HEK293T (cell line): ENCODE data around the gene ATIC.

Source experiments
- CTCF ChIA-PET: fragments of 350-600 bp; formaldehyde crosslinking; extraction: SDS; loops from one replicate; lab custom pipeline; 2021; ENCODE audit warnings: antibody characterized with exemption, inconsistent platforms; lab: Yijun Ruan, JAX
- POLR2A ChIA-PET: fragments of 350-600 bp; formaldehyde crosslinking; extraction: SDS; loops from one replicate; lab custom pipeline; 2020; ENCODE audit warnings: antibody characterized with exemption, inconsistent platforms; lab: Yijun Ruan, JAX
- DNase-seq: peaks from one replicate; pipeline ENCODE4 v3.0.0; 2012; ENCODE audit warnings: mixed read lengths; ENCODE audit errors: extremely low spot score
- ARNT ChIP-seq: fragments of 450-650 bp; IDR thresholded peaks from 2 replicates; pipeline ENCODE4 v1.6.1; 2017; ENCODE audit warnings: mild to moderate bottlenecking
- BHLHE40 ChIP-seq: fragments of 450-650 bp; IDR thresholded peaks from 2 replicates; pipeline ENCODE4 v1.6.1; 2016; ENCODE audit warnings: mild to moderate bottlenecking, moderate library complexity, borderline replicate concordance
- CTBP1 ChIP-seq: fragments of 450-650 bp; IDR thresholded peaks from 2 replicates; pipeline ENCODE4 v1.6.1; 2016; ENCODE audit warnings: borderline replicate concordance
- ELF4 ChIP-seq: fragments of 450-650 bp; IDR thresholded peaks from 2 replicates; pipeline ENCODE4 v1.6.1; 2017; ENCODE audit warnings: antibody characterized with exemption
- FOXA1 ChIP-seq: fragments of 450-650 bp; IDR thresholded peaks from 2 replicates; pipeline ENCODE4 v1.6.1; 2016; ENCODE audit warnings: mild to moderate bottlenecking
- FOXK2 ChIP-seq: fragments of 450-650 bp; IDR thresholded peaks from 2 replicates; pipeline ENCODE4 v1.6.1; 2016; ENCODE audit warnings: mild to moderate bottlenecking
- FOXM1 ChIP-seq: fragments of 450-650 bp; IDR thresholded peaks from 2 replicates; pipeline ENCODE4 v1.6.1; 2017; ENCODE audit warnings: mild to moderate bottlenecking, borderline replicate concordance
- HDGF ChIP-seq: fragments of 450-650 bp; IDR thresholded peaks from 2 replicates; pipeline ENCODE4 v1.6.1; 2017; ENCODE audit warnings: antibody characterized with exemption, borderline replicate concordance
- L3MBTL2 ChIP-seq: fragments of 450-650 bp; conservative IDR thresholded peaks from 2 replicates; pipeline ENCODE4 v1.6.1; 2016; ENCODE audit warnings: mild to moderate bottlenecking
- LEF1 ChIP-seq: fragments of 450-650 bp; IDR thresholded peaks from 2 replicates; pipeline ENCODE4 v1.6.1; 2017; ENCODE audit warnings: mild to moderate bottlenecking, borderline replicate concordance
- NFRKB ChIP-seq: fragments of 450-650 bp; IDR thresholded peaks from 2 replicates; pipeline ENCODE4 v1.6.1; 2016; ENCODE audit warnings: mild to moderate bottlenecking, moderate library complexity
- SP1 ChIP-seq: fragments of 450-650 bp; IDR thresholded peaks from 2 replicates; pipeline ENCODE4 v1.6.1; 2017
- SUZ12 ChIP-seq: fragments of 450-650 bp; IDR thresholded peaks from 2 replicates; pipeline ENCODE4 v1.6.1; 2016; ENCODE audit warnings: mild to moderate bottlenecking
- TARDBP ChIP-seq: fragments of 450-650 bp; IDR thresholded peaks from 2 replicates; pipeline ENCODE4 v1.6.1; 2016
- ZNF384 ChIP-seq: fragments of 450-650 bp; IDR thresholded peaks from 2 replicates; pipeline ENCODE4 v1.6.1; 2016
- TF ChIP-seq, protein P1 (sequence below): fragments of 450-650 bp; IDR thresholded peaks from 2 replicates; pipeline ENCODE4 v1.6.1; 2016

ATIC gene

GRCh38 chr2:215311625-215312396 is at the start of gene ATIC:
Gene ATIC (plus strand): TSS chr2:215312059. CDS start chr2:215312143, 84 bp downstream.
- peak; percentile 88 for TF ChIP-seq ZNF384
- TF ChIP-seq L3MBTL2: peak; percentile 73
- no peak for TF ChIP-seq ELF4
- POLR2A ChIA-PET: interaction anchor here (0.9 to 1.6 kb wide), 5 partner anchors 8 to 98 kb away, joined by 3 to 7 read pairs (median 5); no protein-coding TSS in a partner anchor
- CTCF ChIA-PET: no interaction called here
- DNase-seq: peak; percentile 91

- no peak for DNase-seq
- TF ChIP-seq SUZ12 (no peak), L3MBTL2 (no peak), HDGF (no peak), CTBP1 (no peak), ELF4 (no peak), ZNF384 (no peak)
- CTCF ChIA-PET: no interaction called here
- POLR2A ChIA-PET: no interaction called here
Observed at GRCh38 chr2:215262303-215262702, 49.6 kb upstream of the ATIC start.

- ChIA-PET POLR2A (no interaction called here), CTCF (no interaction called here)
- TF ChIP-seq ZNF384 (no peak), BHLHE40 (no peak)
- no peak for DNase-seq
Observed at GRCh38 chr2:215262741-215263362, 49.0 kb upstream of the ATIC start.

DNA sequence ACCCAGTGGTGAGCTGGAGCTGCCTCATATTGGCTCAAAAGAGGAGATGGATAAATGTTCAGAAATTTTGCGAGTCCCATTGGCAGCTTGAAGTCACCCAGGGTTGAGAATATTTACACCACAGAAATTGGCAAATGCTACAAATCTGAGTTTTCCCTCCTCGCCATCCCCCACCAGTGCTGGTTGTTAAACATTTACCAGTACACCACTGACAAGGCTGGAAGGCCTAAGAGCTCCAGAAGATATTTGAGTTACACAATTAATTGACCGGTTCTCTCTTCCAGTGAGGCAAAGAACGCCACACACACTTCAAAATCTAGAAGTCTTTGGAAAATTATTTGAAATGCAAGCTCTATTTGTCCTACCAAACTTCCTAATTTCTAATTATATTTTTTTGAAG is 47.5 kb upstream of the ATIC start:
- no peak for TF ChIP-seq NFRKB
- TF ChIP-seq BHLHE40: no peak
- TF ChIP-seq L3MBTL2: no peak
- TF ChIP-seq ZNF384: no peak
- TF ChIP-seq, protein P1, sequence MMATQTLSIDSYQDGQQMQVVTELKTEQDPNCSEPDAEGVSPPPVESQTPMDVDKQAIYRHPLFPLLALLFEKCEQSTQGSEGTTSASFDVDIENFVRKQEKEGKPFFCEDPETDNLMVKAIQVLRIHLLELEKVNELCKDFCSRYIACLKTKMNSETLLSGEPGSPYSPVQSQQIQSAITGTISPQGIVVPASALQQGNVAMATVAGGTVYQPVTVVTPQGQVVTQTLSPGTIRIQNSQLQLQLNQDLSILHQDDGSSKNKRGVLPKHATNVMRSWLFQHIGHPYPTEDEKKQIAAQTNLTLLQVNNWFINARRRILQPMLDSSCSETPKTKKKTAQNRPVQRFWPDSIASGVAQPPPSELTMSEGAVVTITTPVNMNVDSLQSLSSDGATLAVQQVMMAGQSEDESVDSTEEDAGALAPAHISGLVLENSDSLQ: no peak
- no peak for TF ChIP-seq FOXK2
- no peak for TF ChIP-seq LEF1
- TF ChIP-seq SP1: no peak
- no peak for TF ChIP-seq FOXA1
- no peak for TF ChIP-seq ELF4
- no peak for TF ChIP-seq ARNT
- no peak for TF ChIP-seq TARDBP
- TF ChIP-seq SUZ12: no peak
- no peak for TF ChIP-seq HDGF
- TF ChIP-seq CTBP1: no peak
- no peak for TF ChIP-seq FOXM1
- POLR2A ChIA-PET: no interaction called here
- CTCF ChIA-PET: no interaction called here
- DNase-seq: no peak

- POLR2A ChIA-PET: no interaction called here
- TF ChIP-seq SUZ12 (no peak), HDGF (no peak), ZNF384 (peak; percentile 97), FOXA1 (no peak), NFRKB (no peak)
- TF ChIP-seq, protein P1: no peak
- peak; percentile 67 for DNase-seq
- CTCF ChIA-PET: interaction anchor here (0.6 to 0.7 kb wide), 8 partner anchors 61 to 1995 kb away, joined by 3 to 9 read pairs (median 4); no protein-coding TSS in a partner anchor
Observed at GRCh38 chr2:215269397-215270117, 42.3 kb upstream of the ATIC start.

DNA sequence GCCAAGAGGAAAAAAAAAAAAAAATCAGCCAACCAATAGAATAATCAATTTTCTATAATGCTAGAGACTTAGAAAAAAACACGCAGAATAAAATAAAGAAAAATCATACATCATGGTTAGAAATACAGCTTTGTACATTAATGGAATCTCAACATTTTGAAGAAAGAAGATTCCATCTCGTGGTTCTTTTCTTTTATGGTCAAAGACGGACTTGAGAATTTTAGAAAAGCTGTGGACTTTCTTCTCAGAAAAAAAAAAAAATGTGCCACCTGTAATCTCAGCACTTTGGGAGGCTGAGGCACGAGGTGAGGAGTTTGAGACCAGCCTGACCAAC is 41.8 kb upstream of the ATIC start:
- ChIA-PET CTCF (interaction anchor here (0.6 to 0.7 kb wide), 7 partner anchors 62 to 1996 kb away, joined by 3 to 9 read pairs (median 4); no protein-coding TSS in a partner anchor), POLR2A (no interaction called here)
- DNase-seq: no peak
- TF ChIP-seq FOXA1: no peak
- no peak for TF ChIP-seq L3MBTL2

GRCh38 chr2:215271446-215271845 is 40.4 kb upstream of the ATIC start:
- TF ChIP-seq ZNF384 (no peak), HDGF (no peak)
- ChIA-PET CTCF (no interaction called here), POLR2A (no interaction called here)
- no peak for DNase-seq

DNA sequence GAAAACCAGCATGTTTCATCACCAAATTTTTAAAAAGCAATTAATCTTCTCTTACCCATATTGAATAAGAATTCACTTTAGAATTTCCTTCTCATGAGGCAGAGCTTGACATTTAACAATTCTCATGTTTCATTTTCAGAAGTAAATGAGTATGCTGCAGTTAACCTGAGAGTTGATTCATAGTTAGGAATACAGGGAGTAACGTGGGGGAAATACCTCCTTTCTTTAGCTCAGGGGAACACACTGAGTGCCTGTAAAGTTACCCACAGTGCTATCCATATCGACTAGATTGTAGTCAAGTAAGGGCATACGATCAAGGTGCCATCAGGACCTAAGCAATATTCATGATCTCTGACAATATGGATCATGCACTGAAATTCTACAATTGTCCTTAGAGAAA is 38.9 kb upstream of the ATIC start:
- no peak for DNase-seq
- CTCF ChIA-PET: no interaction called here
- POLR2A ChIA-PET: no interaction called here
- no peak for TF ChIP-seq SUZ12
- no peak for TF ChIP-seq LEF1
- no peak for TF ChIP-seq TARDBP
- no peak for TF ChIP-seq FOXM1
- TF ChIP-seq CTBP1: no peak
- no peak for TF ChIP-seq HDGF
- no peak for TF ChIP-seq FOXA1
- TF ChIP-seq BHLHE40: no peak
- no peak for TF ChIP-seq ELF4
- TF ChIP-seq L3MBTL2: no peak
- no peak for TF ChIP-seq ARNT
- TF ChIP-seq SP1: no peak
- TF ChIP-seq, protein P1: no peak
- TF ChIP-seq ZNF384: no peak
- no peak for TF ChIP-seq NFRKB
- no peak for TF ChIP-seq FOXK2
